Measurements from ENCODE around the gene ACO2. TPM values are rescaled to one million over a fixed set of nuclear protein-coding genes. Genes with fewer than 3 reads are reported as not detected.
A peak's percentile ranks its signal among the peaks of the same experiment; 100 is the strongest.
"Not testable (repeated sequence)": the region's sequence is repeated elsewhere in the genome, so short reads cannot be mapped to it uniquely, and the experiment has no call there.

Gene ACO2
- total RNA-seq, 2 experiments from 2014 or later: 69.9 to 72.2 TPM

GRCh38 chr22:41543854-41544670, 75.1 kb downstream of the ACO2 start, which contains the start of gene POLR3H:
Gene POLR3H (minus strand): TSS chr22:41544470. CDS start chr22:41544101, 369 bp downstream.
- ChIA-PET CTCF (interaction anchor here (0.7 to 2.1 kb wide), 11 partner anchors 9 to 140 kb away, joined by 3 to 6 read pairs (median 4); partner anchors contain the start of genes ACO2, DESI1, PHF5A and PMM1), POLR2A (interaction anchor here (0.6 to 1.4 kb wide), 12 partner anchors 11 to 237 kb away, joined by 3 to 14 read pairs (median 4); partner anchors contain the start of genes DESI1, PHF5A, PMM1 and TOB2)
- H3K27me3 Mint-ChIP-seq: no peaks in the 10 kb centered on the region
- H3K4me3 Mint-ChIP-seq: peak within 1 kb of the TSS; percentile 98
- H3K27ac Mint-ChIP-seq: peak within 1 kb of the TSS; percentile 88
- no peaks in the 10 kb centered on the region for H3K9me3 Mint-ChIP-seq
- DNase-seq: peak; percentile 97
- H3K4me1 Mint-ChIP-seq: peaks cover 45% of the 10 kb centered on the region
- H3K36me3 Mint-ChIP-seq (ENCODE audit: low read depth): peaks cover 7% of the 10 kb centered on the region

GRCh38 chr22:41544671-41545476, 76.0 kb downstream of the ACO2 start:
- peaks cover 2% of the 10 kb centered on the region for H3K36me3 Mint-ChIP-seq (ENCODE audit: low read depth)
- peak overlapping the region; percentile 98 for H3K4me3 Mint-ChIP-seq
- CTCF ChIA-PET: interaction anchor here (1.0 kb wide), 2 partner anchors 9 to 18 kb away, joined by 3 read pairs; no protein-coding TSS in a partner anchor
- H3K4me1 Mint-ChIP-seq: peaks cover 44% of the 10 kb centered on the region
- POLR2A ChIA-PET: no interaction called here
- DNase-seq: no peak
- H3K9me3 Mint-ChIP-seq: no peaks in the 10 kb centered on the region
- no peaks in the 10 kb centered on the region for H3K27me3 Mint-ChIP-seq
- H3K27ac Mint-ChIP-seq: peak overlapping the region; percentile 88

DNA sequence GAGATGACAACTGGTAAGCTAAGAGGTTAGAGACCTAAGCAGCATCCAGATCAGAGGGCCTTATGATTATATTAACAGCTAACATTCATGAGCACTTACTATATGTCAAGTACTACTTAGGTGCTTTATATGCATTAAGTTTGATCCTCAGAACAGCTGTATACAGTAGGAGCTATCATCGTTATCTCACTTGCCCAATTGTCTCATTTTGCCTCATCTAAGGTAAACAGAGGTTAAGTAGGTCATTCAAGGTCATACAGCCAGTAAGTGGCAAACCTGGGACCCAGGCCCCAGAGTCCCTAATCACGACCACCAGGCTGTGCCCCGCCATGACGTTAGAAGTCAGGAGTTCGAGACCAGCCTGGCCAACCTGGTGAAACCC, 79.9 kb downstream of the ACO2 start:
- Mint-ChIP-seq H3K4me3 (no peak overlapping the region), H3K27ac (no peak overlapping the region)
- POLR2A ChIA-PET: interaction anchor here (1.5 kb wide), 1 partner anchor 72 kb away, joined by 7 read pairs; the partner anchor contains the start of genes DESI1 and XRCC6

DNA sequence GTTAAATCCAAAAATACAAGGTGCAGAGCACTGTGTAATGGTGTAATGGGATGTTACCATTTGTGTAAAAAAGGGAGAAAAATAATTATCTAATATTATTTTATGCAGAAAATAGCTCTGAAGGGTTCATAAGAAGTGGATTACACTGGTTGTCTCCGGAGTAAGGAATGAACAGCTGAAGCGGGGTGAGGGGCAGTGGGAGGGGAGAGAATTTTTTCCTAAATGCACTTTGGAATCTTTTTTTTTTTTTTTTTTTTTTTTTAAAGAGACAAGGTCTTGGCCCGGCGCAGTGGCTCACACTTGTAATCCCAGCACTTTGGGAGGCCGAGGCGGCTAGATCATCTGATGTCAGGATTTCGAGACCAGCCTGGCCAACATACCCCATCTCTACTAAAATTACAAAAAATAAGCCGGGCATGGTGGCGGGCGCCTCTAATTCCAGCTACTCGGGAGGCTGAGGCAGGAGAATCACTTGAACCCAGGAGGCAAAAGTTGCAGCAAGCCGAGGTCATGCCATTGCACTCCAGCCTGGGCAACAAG, 82.1 kb downstream of the ACO2 start:
- Mint-ChIP-seq H3K9me3 (no peaks in the 10 kb centered on the region), H3K36me3 (ENCODE audit: low read depth) (no peaks in the 10 kb centered on the region), H3K4me3 (no peak overlapping the region), H3K27me3 (peaks cover 15% of the 10 kb centered on the region), H3K27ac (no peak overlapping the region), H3K4me1 (no peaks in the 10 kb centered on the region)
- ChIA-PET POLR2A (no interaction called here), CTCF (no interaction called here)
- no peak for DNase-seq

More for the DNA sequence above, 79.9 kb downstream of the ACO2 start:
- H3K9me3 Mint-ChIP-seq: no peaks in the 10 kb centered on the region
- CTCF ChIA-PET: interaction anchor here (0.8 to 1.0 kb wide), 2 partner anchors 22 to 118 kb away, joined by 3 to 4 read pairs; no protein-coding TSS in a partner anchor
- H3K4me1 Mint-ChIP-seq: peaks cover 15% of the 10 kb centered on the region
- DNase-seq: no peak
- H3K36me3 Mint-ChIP-seq (ENCODE audit: low read depth): peaks cover 2% of the 10 kb centered on the region
- H3K27me3 Mint-ChIP-seq: peaks cover 15% of the 10 kb centered on the region

- POLR2A ChIA-PET: no interaction called here
- no peaks in the 10 kb centered on the region for H3K9me3 Mint-ChIP-seq
- DNase-seq: no peak
- peaks cover 2% of the 10 kb centered on the region for H3K4me1 Mint-ChIP-seq
- H3K27ac Mint-ChIP-seq: no peak overlapping the region
- H3K4me3 Mint-ChIP-seq: no peak overlapping the region
- peaks cover 22% of the 10 kb centered on the region for H3K27me3 Mint-ChIP-seq
- H3K36me3 Mint-ChIP-seq (ENCODE audit: low read depth): no peaks in the 10 kb centered on the region
- CTCF ChIA-PET: interaction anchor here (1.5 kb wide), 1 partner anchor 25 kb away, joined by 4 read pairs; no protein-coding TSS in a partner anchor
Observed at GRCh38 chr22:41551877-41552582, 83.1 kb downstream of the ACO2 start.

DNA sequence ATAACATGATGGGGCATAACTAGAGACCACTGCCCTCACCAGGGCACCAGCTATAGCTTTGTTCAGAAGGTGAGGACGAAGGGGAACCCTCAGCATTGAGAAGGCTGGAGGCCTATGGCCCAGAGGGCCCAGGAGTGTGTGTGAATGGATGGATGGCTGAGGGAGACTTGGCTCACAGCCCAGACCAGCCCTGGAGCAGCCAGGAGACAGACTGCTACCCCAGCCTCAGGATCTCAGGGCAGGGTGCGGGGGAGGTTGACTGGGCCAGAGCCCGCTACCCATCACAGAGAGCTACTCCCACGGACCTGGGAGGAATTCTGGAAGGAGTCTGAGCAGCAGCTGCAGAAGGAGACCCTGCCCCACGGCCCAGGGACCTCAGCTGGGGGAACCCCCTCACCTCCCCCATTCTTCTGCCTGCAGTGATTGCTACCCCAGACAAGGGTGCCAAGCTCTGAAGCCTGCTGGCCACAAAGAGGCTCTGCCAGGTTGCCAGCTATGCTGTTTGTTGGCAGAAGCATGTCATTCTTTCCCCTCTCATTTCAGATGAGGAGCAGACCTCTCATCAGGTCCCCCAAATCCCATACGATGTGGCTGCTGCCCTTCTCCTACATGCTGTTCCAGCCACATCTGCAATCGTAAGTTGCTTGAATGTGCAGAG, 86.5 kb downstream of the ACO2 start:
- CTCF ChIA-PET: interaction anchor here (2.4 kb wide), 1 partner anchor 12 kb away, joined by 5 read pairs; the partner anchor contains the start of gene POLR3H
- no peak for DNase-seq
- peaks cover 5% of the 10 kb centered on the region for H3K4me1 Mint-ChIP-seq
- no peak overlapping the region for H3K4me3 Mint-ChIP-seq
- peaks cover 32% of the 10 kb centered on the region for H3K27me3 Mint-ChIP-seq
- H3K9me3 Mint-ChIP-seq: no peaks in the 10 kb centered on the region
- no peaks in the 10 kb centered on the region for H3K36me3 Mint-ChIP-seq (ENCODE audit: low read depth)
- H3K27ac Mint-ChIP-seq: no peak overlapping the region
- POLR2A ChIA-PET: no interaction called here

- no peak for DNase-seq
- CTCF ChIA-PET: interaction anchor here (0.7 to 2.4 kb wide), 2 partner anchors 13 to 62 kb away, joined by 3 to 5 read pairs; partner anchors contain the start of gene POLR3H
- POLR2A ChIA-PET: no interaction called here
- Mint-ChIP-seq H3K4me3 (no peak overlapping the region), H3K27me3 (peaks cover 41% of the 10 kb centered on the region), H3K36me3 (ENCODE audit: low read depth) (no peaks in the 10 kb centered on the region), H3K4me1 (peaks cover 5% of the 10 kb centered on the region), H3K9me3 (no peaks in the 10 kb centered on the region), H3K27ac (no peak overlapping the region)
Observed at GRCh38 chr22:41556561-41556960, 87.6 kb downstream of the ACO2 start.

DNA sequence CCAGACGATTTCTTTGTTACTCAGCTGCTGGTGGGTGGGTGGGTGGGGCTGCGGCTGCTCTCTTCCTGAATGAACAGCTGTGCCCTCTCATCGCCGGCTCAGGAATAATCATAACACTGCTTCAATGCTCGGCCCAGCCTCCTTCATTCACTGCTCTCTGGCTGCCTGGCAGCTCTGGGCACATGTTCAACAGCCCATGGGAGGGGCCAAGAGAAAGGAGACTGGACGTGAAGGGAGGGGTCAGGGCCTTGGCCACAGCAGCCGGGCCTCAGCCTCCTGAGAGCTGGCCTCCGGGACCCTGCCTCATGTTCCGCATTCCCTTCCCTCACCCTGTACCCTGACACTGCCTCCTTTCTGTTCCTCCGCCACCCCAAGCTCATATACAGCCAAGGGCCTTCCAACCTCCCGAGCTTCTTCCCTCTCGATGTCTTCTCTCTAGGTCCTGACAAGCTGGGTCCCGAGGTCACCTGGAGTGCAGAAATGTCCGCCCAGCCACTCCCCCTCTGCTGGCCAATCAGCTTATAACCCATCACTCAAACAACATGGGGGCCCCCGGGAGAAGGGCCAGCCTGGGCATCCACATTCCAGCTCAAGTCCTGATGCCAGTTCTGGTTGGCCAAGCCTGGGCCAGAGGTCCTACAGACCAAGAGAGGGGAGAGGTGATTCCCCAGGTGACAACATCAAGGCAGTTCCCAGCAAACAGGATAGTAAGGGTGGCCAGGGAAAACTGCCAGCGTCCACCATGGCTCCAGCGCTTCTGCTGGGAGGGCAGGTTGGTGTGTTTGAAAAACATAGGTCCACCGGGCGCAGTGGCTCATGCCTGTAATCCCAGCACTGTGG, 88.7 kb downstream of the ACO2 start:
- Mint-ChIP-seq H3K9me3 (no peaks in the 10 kb centered on the region), H3K4me3 (no peak overlapping the region), H3K27ac (no peak overlapping the region), H3K4me1 (peaks cover 5% of the 10 kb centered on the region), H3K36me3 (ENCODE audit: low read depth) (no peaks in the 10 kb centered on the region), H3K27me3 (peaks cover 42% of the 10 kb centered on the region)
- DNase-seq: no peak
- ChIA-PET POLR2A (interaction anchor here (1.1 to 1.3 kb wide), 2 partner anchors 14 to 63 kb away, joined by 3 to 5 read pairs; partner anchors contain the start of genes DESI1 and XRCC6), CTCF (interaction anchor here (1.0 to 2.4 kb wide), 2 partner anchors 14 to 154 kb away, joined by 3 to 5 read pairs; partner anchors contain the start of gene POLR3H)

DNA sequence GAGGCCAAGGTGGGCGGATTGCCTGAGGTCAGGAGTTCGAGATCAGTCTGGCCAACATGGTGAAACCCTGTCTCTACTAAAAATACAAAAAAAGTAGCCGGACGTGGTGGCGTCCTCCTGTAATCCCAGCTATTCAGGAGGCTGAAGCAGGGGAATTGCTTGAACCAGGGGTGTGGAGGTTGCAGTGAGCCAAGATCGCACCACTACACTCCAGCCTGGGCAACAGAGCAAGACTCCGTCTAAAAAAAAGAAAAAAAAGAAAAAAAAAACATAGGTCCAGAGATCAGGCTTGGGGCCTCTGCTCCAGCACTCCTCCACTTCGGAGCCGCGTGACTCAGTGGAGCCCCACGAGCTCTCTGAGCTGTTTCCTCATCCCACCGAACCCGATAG, 89.3 kb downstream of the ACO2 start:
- H3K27ac Mint-ChIP-seq; H3K9me3 Mint-ChIP-seq; H3K4me3 Mint-ChIP-seq; H3K4me1 Mint-ChIP-seq; DNase-seq; H3K36me3 Mint-ChIP-seq (ENCODE audit: low read depth): not testable (repeated sequence)
- peaks cover 43% of the 10 kb centered on the region for H3K27me3 Mint-ChIP-seq
- CTCF ChIA-PET: interaction anchor here (1.0 to 2.4 kb wide), 2 partner anchors 14 to 154 kb away, joined by 3 to 5 read pairs; partner anchors contain the start of gene POLR3H
- POLR2A ChIA-PET: interaction anchor here (1.1 to 1.3 kb wide), 2 partner anchors 15 to 63 kb away, joined by 3 to 5 read pairs; partner anchors contain the start of genes DESI1 and XRCC6

- POLR2A ChIA-PET: interaction anchor here (1.5 kb wide), 1 partner anchor 30 kb away, joined by 3 read pairs; the partner anchor contains the start of gene PMM1
- H3K4me1 Mint-ChIP-seq: peaks cover 9% of the 10 kb centered on the region
Observed at GRCh38 chr22:41560095-41560471, 91.2 kb downstream of the ACO2 start.

DNA sequence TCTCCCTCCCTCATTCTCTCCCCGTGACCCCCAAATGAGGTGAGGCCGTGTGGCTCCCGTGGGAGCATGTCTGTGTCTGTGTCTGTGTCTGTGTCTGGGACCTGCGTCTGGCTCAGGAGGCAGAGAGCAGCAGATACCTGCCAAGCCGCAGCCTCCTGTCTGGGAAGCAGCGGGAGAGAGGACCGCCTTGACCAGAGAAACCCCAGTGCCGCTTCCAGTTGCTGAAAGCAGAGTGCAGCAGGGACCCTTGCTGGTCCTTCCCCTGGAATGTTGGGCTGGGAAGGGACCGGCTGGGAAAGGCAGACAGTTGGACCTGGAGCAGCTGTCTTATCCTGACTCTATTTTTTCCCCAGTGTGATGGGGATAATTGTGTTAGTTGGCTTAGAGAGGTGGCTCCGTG, 92.4 kb downstream of the ACO2 start:
- CTCF ChIA-PET: no interaction called here
- Mint-ChIP-seq H3K27me3 (peaks cover 38% of the 10 kb centered on the region), H3K4me1 (peaks cover 14% of the 10 kb centered on the region), H3K36me3 (ENCODE audit: low read depth) (no peaks in the 10 kb centered on the region), H3K4me3 (no peak overlapping the region), H3K27ac (no peak overlapping the region), H3K9me3 (no peaks in the 10 kb centered on the region)
- no peak for DNase-seq
- POLR2A ChIA-PET: no interaction called here

More at GRCh38 chr22:41560095-41560471, 91.2 kb downstream of the ACO2 start:
- no peaks in the 10 kb centered on the region for H3K9me3 Mint-ChIP-seq
- no peak for DNase-seq
- no peak overlapping the region for H3K27ac Mint-ChIP-seq
- CTCF ChIA-PET: no interaction called here
- H3K36me3 Mint-ChIP-seq (ENCODE audit: low read depth): no peaks in the 10 kb centered on the region
- peaks cover 39% of the 10 kb centered on the region for H3K27me3 Mint-ChIP-seq
- no peak overlapping the region for H3K4me3 Mint-ChIP-seq
